ENCODE data around the gene FSTL3.

FSTL3 gene

DNA sequence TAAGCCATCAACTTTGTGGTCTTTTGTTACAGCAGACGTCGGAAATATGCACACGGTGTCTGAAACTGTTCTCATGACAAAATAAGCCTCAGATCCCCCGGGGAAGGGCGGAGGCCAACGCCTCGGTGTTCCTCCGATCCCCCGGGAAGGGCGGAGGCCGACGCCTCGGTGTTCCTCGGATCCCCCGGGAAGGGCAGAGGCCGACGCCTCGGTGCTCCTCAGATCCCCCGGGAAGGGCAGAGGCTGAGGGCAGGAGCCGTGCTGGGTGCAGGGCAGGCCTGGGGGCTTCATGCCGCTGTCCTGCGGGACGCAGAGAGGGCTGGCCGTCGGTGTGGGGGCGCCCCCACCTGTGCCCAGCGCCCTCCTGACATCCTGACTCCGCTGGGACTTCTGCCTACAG, 31.8 kb upstream of the FSTL3 start:
- in situ Hi-C loops (cut with HindIII; ENCODE audit: low pct_ligation_motif_present, low sequenced_read_pairs): no loop called here
- TF ChIP-seq, protein P1, sequence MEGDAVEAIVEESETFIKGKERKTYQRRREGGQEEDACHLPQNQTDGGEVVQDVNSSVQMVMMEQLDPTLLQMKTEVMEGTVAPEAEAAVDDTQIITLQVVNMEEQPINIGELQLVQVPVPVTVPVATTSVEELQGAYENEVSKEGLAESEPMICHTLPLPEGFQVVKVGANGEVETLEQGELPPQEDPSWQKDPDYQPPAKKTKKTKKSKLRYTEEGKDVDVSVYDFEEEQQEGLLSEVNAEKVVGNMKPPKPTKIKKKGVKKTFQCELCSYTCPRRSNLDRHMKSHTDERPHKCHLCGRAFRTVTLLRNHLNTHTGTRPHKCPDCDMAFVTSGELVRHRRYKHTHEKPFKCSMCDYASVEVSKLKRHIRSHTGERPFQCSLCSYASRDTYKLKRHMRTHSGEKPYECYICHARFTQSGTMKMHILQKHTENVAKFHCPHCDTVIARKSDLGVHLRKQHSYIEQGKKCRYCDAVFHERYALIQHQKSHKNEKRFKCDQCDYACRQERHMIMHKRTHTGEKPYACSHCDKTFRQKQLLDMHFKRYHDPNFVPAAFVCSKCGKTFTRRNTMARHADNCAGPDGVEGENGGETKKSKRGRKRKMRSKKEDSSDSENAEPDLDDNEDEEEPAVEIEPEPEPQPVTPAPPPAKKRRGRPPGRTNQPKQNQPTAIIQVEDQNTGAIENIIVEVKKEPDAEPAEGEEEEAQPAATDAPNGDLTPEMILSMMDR (IDR thresholded peaks at IDR 0.05; ENCODE audit: low read depth, low read length, missing control alignments): no peak
- Histone ChIP-seq H3K27ac (no peak overlapping the region), H3K27me3 (replicated peaks) (no peaks in the 10 kb centered on the region), H3K4me3 (ENCODE audit: low read depth, low read length) (no peak overlapping the region), H3K36me3 (replicated peaks) (peaks cover 44% of the 10 kb centered on the region)
- DNase-seq: no peak

DNA sequence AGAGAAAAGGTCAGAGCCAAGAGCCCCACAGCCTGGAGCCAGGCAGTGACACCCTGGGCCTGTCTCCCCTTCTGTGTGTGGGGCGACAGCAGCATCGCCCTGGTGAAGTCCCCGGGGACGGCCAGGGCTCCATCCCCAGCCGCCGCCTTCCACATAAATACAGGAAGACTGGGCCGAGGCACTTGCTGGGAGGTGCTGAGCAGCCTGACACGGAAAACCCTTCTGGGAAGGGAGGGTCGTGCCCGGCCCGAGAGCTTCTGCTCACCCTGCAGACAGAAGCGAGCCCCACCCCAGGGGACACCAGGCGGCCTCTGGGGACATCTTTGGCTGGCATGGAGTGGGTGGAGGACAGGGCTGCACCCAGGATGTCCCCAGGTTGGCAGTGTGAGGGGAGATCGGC, 31.4 kb upstream of the FSTL3 start:
- TF ChIP-seq, protein P1 (IDR thresholded peaks at IDR 0.05; ENCODE audit: low read depth, low read length, missing control alignments): no peak
- H3K27me3 ChIP-seq (replicated peaks): no peaks in the 10 kb centered on the region
- H3K36me3 ChIP-seq (replicated peaks): peaks cover 47% of the 10 kb centered on the region
- no peak for DNase-seq
- H3K27ac ChIP-seq: no peak overlapping the region
- no peak overlapping the region for H3K4me3 ChIP-seq (ENCODE audit: low read depth, low read length)
- in situ Hi-C loops (cut with HindIII; ENCODE audit: low pct_ligation_motif_present, low sequenced_read_pairs): no loop called here

DNA sequence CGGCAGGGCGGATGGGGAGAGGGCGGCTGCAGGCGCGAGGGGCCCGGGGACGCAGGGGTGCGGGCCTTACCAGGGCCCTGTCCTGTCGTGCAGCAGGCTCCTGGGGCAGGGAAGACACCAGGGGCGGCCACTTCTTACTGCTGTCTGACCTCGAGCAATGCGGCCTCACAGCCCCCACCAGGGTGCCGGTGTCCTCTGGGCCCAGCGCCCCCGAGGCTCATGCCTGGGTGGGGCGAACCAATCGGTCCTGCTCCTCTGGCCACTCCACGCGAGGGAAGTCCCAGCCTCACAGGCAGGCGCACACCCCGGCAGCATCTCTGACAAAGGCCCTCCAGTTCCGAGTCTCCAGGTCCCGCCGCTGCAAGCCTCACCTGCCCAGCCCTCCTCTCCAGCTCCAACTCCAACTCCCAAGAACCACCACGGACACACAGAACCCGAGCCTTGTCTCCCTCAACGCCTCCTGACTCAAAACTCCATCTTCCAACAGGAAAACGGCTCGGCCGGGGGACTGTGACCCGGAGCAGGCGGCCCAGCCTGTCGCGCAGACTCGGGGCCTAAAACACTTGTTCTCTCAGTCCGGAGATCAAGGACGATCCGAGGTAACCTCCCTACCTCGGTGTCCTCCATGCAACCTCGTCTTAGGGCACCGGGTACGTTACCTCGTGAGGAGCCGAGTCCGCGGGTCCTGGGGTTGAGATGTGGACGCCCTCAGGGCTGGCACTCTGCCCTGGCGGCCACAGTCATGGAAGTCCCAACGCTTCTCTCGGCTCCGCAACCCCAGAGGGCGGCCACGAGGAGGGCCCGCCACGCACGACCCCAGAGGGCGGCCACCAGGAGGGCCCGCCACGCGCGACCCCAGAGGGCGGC, 30.0 kb upstream of the FSTL3 start:
- Histone ChIP-seq H3K27ac (no peak overlapping the region), H3K36me3 (replicated peaks) (peaks cover 54% of the 10 kb centered on the region), H3K27me3 (replicated peaks) (no peaks in the 10 kb centered on the region), H3K4me3 (ENCODE audit: low read depth, low read length) (no peak overlapping the region)
- TF ChIP-seq, protein P1 (IDR thresholded peaks at IDR 0.05; ENCODE audit: low read depth, low read length, missing control alignments): no peak
- DNase-seq: no peak
- in situ Hi-C loops (cut with HindIII; ENCODE audit: low pct_ligation_motif_present, low sequenced_read_pairs): no loop called here

DNA sequence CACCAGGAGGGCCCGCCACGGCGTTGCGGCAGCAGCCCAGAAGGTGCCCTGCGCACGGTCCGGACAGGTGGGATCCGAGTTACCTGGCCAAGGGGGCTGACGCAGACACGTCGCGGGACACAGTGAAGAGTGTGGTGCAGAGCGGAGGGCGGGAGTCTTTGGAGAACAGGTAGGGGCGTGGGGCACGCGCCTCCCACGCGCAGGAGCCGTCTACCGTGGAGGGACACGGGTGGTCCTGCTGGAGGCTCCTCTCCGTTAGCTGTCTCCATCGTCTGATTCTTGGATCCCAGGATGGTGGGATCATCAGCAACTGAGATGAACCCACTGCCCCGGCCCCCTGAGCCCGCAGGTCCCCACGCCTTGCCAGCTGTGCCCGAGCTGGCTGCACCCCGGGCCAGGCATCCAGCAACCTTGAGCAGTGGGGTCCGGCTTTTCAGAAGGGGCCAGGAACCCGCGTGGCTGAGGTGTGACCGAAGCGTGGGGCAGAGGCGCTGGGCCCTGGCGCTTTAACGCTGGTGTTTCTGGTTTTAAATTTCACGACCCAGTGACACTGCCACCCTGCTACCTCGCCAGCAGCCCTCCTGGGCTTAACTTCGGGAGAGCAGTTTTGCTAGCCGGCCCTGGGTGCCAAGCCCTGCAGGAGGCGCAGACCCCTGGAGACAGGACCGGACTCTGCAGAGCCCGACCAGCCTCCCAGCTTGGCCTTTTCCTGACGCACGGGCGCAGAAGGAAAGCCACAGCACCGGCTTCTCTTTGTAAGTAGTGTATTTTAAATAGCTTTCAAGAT, 29.2 kb upstream of the FSTL3 start:
- in situ Hi-C loops (cut with HindIII; ENCODE audit: low pct_ligation_motif_present, low sequenced_read_pairs): no loop called here
- H3K36me3 ChIP-seq (replicated peaks): peaks cover 62% of the 10 kb centered on the region
- TF ChIP-seq, protein P1 (IDR thresholded peaks at IDR 0.05; ENCODE audit: low read depth, low read length, missing control alignments): no peak
- H3K4me3 ChIP-seq (ENCODE audit: low read depth, low read length): no peak overlapping the region
- no peak overlapping the region for H3K27ac ChIP-seq
- H3K27me3 ChIP-seq (replicated peaks): no peaks in the 10 kb centered on the region
- DNase-seq: no peak

DNA sequence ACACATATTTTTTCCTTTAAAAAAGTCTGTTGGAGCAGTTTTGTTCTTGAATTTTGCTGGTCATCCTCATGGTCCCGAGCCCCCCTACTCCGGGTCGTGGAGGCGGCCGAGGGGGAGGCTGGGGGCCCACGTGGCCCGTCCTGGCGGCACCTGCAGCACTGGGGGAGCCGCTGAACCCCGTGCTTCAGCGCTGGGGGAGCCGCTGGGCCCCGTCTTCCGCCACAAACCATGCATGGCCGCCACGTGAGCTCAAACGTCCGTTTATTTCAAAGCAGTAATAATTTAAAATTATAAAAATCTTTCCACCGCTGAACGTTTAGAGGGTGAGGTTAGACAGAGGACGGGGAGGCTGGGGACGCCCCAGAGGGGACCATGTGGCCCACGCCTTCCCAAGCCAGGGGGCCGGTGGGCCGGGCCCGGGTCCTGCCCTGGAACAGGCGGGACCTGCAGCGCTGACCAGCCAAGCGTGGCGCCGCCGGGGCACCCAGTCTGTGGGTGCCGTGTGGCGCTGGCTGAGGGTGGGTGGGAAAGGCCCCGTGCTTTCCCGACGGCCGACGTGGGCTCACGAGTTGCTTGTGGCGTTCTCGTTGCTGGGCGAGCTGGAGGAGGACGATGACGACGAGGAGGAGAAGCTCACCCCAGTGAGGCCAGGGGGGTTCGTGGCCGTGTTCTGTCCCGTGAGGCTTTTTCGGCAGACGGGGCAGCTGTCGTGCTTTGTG, 28.5 kb upstream of the FSTL3 start:
- H3K4me3 ChIP-seq (ENCODE audit: low read depth, low read length): no peak overlapping the region
- H3K36me3 ChIP-seq (replicated peaks): peaks cover 68% of the 10 kb centered on the region
- in situ Hi-C loops (cut with HindIII; ENCODE audit: low pct_ligation_motif_present, low sequenced_read_pairs): no loop called here

More for the DNA sequence above, 28.5 kb upstream of the FSTL3 start:
- no peaks in the 10 kb centered on the region for H3K27me3 ChIP-seq (replicated peaks)
- no peak for DNase-seq
- H3K27ac ChIP-seq: no peak overlapping the region
- TF ChIP-seq, protein P1 (IDR thresholded peaks at IDR 0.05; ENCODE audit: low read depth, low read length, missing control alignments): no peak

Data from brain microvascular endothelial cell (primary cell).